ENCODE results near the gene OLFML1.

DNA sequence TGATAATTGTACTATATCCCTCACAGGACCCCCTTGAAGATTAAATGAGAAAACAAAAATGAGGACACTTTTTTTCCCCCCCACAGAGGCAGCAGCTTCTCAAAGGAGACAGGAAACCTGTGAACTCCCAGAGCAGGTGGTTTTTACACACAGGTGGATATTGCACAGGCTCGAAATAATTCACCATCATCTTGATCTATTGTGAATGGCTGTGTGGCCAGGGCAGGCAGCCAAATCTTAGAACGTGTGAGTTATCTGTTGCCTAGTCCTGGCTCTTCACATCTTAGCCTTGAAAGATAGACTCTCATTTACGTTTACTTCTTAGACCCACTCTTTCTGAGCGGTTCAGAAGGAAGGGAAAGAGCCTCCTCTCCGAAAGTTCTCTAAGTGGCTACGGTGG is 52.0 kb downstream of the OLFML1 start:
- TF ChIP-seq RFX5 (IDR thresholded peaks at IDR 0.05; ENCODE audit: low read depth, low read length) (no peak), HNRNPK (IDR thresholded peaks at IDR 0.05; ENCODE audit: low read depth, low read length, poor library complexity, severe bottlenecking) (no peak), ELF4 (CRISPR knock-in tag; IDR thresholded peaks at IDR 0.05; ENCODE audit: borderline replicate concordance) (no peak), GTF3A (CRISPR knock-in tag; conservative IDR thresholded peaks at IDR 0.05) (no peak), ZNF510 (CRISPR knock-in tag; IDR thresholded peaks at IDR 0.05; ENCODE audit: low read depth) (no peak), CBFB (CRISPR knock-in tag; IDR thresholded peaks at IDR 0.05) (no peak), HOXD1 (CRISPR knock-in tag; IDR thresholded peaks at IDR 0.05) (no peak), TEAD2 (CRISPR knock-in tag; IDR thresholded peaks at IDR 0.05) (no peak), ZNF232 (CRISPR knock-in tag; IDR thresholded peaks at IDR 0.05; ENCODE audit: borderline replicate concordance) (no peak), NFYB (CRISPR knock-in tag; IDR thresholded peaks at IDR 0.05) (no peak), TCF12 (IDR thresholded peaks at IDR 0.05) (no peak), TCF12 (CRISPR knock-in tag; IDR thresholded peaks at IDR 0.05) (no peak)
- TF ChIP-seq, protein P1, sequence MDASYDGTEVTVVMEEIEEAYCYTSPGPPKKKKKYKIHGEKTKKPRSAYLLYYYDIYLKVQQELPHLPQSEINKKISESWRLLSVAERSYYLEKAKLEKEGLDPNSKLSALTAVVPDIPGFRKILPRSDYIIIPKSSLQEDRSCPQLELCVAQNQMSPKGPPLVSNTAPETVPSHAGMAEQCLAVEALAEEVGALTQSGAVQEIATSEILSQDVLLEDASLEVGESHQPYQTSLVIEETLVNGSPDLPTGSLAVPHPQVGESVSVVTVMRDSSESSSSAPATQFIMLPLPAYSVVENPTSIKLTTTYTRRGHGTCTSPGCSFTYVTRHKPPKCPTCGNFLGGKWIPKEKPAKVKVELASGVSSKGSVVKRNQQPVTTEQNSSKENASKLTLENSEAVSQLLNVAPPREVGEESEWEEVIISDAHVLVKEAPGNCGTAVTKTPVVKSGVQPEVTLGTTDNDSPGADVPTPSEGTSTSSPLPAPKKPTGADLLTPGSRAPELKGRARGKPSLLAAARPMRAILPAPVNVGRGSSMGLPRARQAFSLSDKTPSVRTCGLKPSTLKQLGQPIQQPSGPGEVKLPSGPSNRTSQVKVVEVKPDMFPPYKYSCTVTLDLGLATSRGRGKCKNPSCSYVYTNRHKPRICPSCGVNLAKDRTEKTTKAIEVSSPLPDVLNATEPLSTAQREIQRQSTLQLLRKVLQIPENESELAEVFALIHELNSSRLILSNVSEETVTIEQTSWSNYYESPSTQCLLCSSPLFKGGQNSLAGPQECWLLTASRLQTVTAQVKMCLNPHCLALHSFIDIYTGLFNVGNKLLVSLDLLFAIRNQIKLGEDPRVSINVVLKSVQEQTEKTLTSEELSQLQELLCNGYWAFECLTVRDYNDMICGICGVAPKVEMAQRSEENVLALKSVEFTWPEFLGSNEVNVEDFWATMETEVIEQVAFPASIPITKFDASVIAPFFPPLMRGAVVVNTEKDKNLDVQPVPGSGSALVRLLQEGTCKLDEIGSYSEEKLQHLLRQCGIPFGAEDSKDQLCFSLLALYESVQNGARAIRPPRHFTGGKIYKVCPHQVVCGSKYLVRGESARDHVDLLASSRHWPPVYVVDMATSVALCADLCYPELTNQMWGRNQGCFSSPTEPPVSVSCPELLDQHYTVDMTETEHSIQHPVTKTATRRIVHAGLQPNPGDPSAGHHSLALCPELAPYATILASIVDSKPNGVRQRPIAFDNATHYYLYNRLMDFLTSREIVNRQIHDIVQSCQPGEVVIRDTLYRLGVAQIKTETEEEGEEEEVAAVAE (CRISPR knock-in tag; IDR thresholded peaks at IDR 0.05; ENCODE audit: borderline replicate concordance) = no peak
- TF ChIP-seq, protein P2, sequence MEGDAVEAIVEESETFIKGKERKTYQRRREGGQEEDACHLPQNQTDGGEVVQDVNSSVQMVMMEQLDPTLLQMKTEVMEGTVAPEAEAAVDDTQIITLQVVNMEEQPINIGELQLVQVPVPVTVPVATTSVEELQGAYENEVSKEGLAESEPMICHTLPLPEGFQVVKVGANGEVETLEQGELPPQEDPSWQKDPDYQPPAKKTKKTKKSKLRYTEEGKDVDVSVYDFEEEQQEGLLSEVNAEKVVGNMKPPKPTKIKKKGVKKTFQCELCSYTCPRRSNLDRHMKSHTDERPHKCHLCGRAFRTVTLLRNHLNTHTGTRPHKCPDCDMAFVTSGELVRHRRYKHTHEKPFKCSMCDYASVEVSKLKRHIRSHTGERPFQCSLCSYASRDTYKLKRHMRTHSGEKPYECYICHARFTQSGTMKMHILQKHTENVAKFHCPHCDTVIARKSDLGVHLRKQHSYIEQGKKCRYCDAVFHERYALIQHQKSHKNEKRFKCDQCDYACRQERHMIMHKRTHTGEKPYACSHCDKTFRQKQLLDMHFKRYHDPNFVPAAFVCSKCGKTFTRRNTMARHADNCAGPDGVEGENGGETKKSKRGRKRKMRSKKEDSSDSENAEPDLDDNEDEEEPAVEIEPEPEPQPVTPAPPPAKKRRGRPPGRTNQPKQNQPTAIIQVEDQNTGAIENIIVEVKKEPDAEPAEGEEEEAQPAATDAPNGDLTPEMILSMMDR (CRISPR knock-in tag; IDR thresholded peaks at IDR 0.05) = no peak

Measured in HepG2 (cell line).